KMS-11 (cell line): ENCODE data around the gene ATRX.

Experiments
- H2AFZ ChIP-seq: fragments of 200-600 bp; sonication (generic); 2 replicates; pipeline ENCODE4 v1.6.1; 2016; ENCODE audit warnings: antibody characterized with exemption, mixed run types, low read depth
- H3K27ac ChIP-seq: fragments of 200-600 bp; sonication (generic); 2 replicates; pipeline ENCODE4 v1.6.1; 2016; ENCODE audit warnings: mild to moderate bottlenecking, mixed run types
- H3K27me3 ChIP-seq: fragments of 200-600 bp; sonication (generic); 2 replicates; pipeline ENCODE4 v1.6.1; 2017; ENCODE audit warnings: mild to moderate bottlenecking, low read depth, mixed run types, moderate library complexity; ENCODE audit not compliant: insufficient read depth
- H3K36me3 ChIP-seq: fragments of 200-600 bp; sonication (generic); 2 replicates; pipeline ENCODE4 v1.6.1; 2017; ENCODE audit warnings: mild to moderate bottlenecking, mixed run types; ENCODE audit not compliant: insufficient read depth
- H3K4me1 ChIP-seq: fragments of 200-600 bp; sonication (generic); 2 replicates; pipeline ENCODE4 v1.6.1; 2016; ENCODE audit warnings: mild to moderate bottlenecking, low read depth, mixed run types; ENCODE audit not compliant: poor library complexity, severe bottlenecking
- H3K4me2 ChIP-seq: fragments of 200-600 bp; sonication (generic); 2 replicates; pipeline ENCODE4 v1.7.0; 2016; ENCODE audit warnings: mild to moderate bottlenecking, mixed run types
- H3K4me3 ChIP-seq: fragments of 200-600 bp; sonication (generic); IDR thresholded peaks from 2 replicates; pipeline ENCODE4 v1.6.1; 2017; ENCODE audit warnings: low read depth, low read length, mixed read lengths; ENCODE audit not compliant: insufficient read depth
- H3K79me2 ChIP-seq: fragments of 200-600 bp; sonication (generic); 2 replicates; pipeline ENCODE4 v1.6.1; 2016; ENCODE audit warnings: low read depth, mixed run types; ENCODE audit not compliant: insufficient read depth
- H3K9ac ChIP-seq: fragments of 200-600 bp; sonication (generic); 2 replicates; pipeline ENCODE4 v1.6.1; 2016; ENCODE audit warnings: mild to moderate bottlenecking, mixed run types
- H4K20me1 ChIP-seq: fragments of 200-600 bp; sonication (generic); 2 replicates; pipeline ENCODE4 v1.6.1; 2016; ENCODE audit warnings: mild to moderate bottlenecking, mixed run types; ENCODE audit not compliant: insufficient read depth
- TF ChIP-seq, protein P1 (sequence below): fragments of 200-600 bp; sonication (generic); conservative IDR thresholded peaks from 2 replicates; pipeline ENCODE4 v1.6.1; 2017; ENCODE audit warnings: low read depth, mild to moderate bottlenecking, antibody characterized with exemption, low read length, moderate library complexity, mixed read lengths

ATRX gene

DNA sequence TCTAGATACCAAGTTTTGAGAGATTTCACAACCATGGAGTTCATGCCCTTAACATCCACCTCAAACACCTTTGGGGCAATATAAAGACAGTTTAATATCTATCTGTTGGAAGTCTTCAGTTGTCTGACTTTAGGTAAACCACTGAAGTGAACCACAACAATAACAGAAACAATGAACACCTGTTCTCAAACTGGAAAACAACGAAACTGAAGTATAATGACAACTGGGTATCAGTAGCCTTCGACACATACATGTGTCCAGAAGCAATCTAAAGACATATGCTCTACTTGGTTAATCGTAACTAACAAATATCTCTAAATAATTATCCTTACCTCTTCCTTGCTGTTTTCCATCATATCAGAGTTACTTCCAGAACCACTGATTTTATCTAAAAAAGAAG is 87.8 kb downstream of the ATRX start:
- peak overlapping the region; percentile 75 for H3K4me2 ChIP-seq
- H3K4me1 ChIP-seq = peaks cover 82% of the 10 kb centered on the region
- TF ChIP-seq, protein P1, sequence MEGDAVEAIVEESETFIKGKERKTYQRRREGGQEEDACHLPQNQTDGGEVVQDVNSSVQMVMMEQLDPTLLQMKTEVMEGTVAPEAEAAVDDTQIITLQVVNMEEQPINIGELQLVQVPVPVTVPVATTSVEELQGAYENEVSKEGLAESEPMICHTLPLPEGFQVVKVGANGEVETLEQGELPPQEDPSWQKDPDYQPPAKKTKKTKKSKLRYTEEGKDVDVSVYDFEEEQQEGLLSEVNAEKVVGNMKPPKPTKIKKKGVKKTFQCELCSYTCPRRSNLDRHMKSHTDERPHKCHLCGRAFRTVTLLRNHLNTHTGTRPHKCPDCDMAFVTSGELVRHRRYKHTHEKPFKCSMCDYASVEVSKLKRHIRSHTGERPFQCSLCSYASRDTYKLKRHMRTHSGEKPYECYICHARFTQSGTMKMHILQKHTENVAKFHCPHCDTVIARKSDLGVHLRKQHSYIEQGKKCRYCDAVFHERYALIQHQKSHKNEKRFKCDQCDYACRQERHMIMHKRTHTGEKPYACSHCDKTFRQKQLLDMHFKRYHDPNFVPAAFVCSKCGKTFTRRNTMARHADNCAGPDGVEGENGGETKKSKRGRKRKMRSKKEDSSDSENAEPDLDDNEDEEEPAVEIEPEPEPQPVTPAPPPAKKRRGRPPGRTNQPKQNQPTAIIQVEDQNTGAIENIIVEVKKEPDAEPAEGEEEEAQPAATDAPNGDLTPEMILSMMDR = no peak
- no peak overlapping the region for H3K4me3 ChIP-seq
- no peaks in the 10 kb centered on the region for H3K36me3 ChIP-seq
- no peak overlapping the region for H2AFZ ChIP-seq
- H3K27ac ChIP-seq = peak overlapping the region; percentile 65; the same call in 1 of the 2 replicates
- no peak overlapping the region; the same call in 1 of the 2 replicates for H3K9ac ChIP-seq
- H3K27me3 ChIP-seq = no peaks in the 10 kb centered on the region
- peaks cover 36% of the 10 kb centered on the region for H3K79me2 ChIP-seq
- no peaks in the 10 kb centered on the region for H4K20me1 ChIP-seq

DNA sequence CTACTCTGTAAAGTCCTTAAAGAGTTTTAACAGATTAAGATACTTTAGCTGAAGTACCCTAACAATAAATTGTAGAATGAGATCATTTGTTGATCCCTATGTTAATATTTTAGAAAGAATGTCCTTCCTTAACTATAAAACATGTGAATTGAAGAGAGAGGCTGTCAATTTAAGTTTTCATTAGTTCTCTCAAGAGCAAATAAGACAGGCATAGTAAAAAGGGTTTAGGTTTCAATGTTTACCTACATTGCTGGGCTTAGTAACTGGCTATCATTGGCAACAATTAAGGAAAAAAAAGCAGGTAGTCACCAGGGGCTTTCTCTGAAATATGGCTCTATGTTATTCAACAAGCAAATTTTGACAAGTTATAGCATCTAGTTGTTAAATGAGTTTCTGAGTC is 91.5 kb downstream of the ATRX start:
- Histone ChIP-seq H3K4me2 (peak overlapping the region; percentile 86), H3K36me3 (no peaks in the 10 kb centered on the region), H3K27ac (peak overlapping the region; percentile 60; the same call in 1 of the 2 replicates)

DNA sequence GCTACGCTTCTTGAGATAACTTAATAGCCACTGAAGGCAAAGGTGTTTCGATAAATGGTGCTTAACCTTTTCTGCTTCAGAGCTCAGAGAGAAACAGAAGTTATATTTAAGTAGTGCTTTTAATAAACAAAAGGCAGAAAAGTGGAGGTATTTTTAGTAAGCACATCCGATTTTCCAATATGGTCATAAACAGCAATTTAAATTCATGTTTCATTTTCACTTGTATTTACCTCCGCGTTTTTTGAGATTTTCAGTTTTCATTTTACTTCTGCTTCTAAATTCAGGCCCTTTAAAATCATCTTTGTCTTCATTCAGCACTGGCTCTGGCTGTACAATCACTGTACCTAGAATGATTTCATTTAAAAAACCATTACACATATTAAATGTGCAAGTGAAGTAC is 92.4 kb downstream of the ATRX start:
- peak overlapping the region; percentile 12; the same call in 1 of the 2 replicates for H3K9ac ChIP-seq
- H2AFZ ChIP-seq = no peak overlapping the region
- peaks cover 20% of the 10 kb centered on the region for H3K79me2 ChIP-seq
- peak overlapping the region; percentile 60 for H3K27ac ChIP-seq
- no peaks in the 10 kb centered on the region for H4K20me1 ChIP-seq
- peaks cover 55% of the 10 kb centered on the region for H3K4me1 ChIP-seq
- H3K4me3 ChIP-seq = no peak overlapping the region
- TF ChIP-seq, protein P1 = no peak
- no peaks in the 10 kb centered on the region for H3K36me3 ChIP-seq
- H3K27me3 ChIP-seq = no peaks in the 10 kb centered on the region
- peak overlapping the region; percentile 86 for H3K4me2 ChIP-seq

More for the DNA sequence above, 91.5 kb downstream of the ATRX start:
- Histone ChIP-seq H4K20me1 (no peaks in the 10 kb centered on the region), H2AFZ (no peak overlapping the region), H3K4me1 (peaks cover 64% of the 10 kb centered on the region), H3K9ac (no peak overlapping the region), H3K4me3 (no peak overlapping the region), H3K27me3 (no peaks in the 10 kb centered on the region), H3K79me2 (peaks cover 27% of the 10 kb centered on the region)
- TF ChIP-seq, protein P1 = no peak

DNA sequence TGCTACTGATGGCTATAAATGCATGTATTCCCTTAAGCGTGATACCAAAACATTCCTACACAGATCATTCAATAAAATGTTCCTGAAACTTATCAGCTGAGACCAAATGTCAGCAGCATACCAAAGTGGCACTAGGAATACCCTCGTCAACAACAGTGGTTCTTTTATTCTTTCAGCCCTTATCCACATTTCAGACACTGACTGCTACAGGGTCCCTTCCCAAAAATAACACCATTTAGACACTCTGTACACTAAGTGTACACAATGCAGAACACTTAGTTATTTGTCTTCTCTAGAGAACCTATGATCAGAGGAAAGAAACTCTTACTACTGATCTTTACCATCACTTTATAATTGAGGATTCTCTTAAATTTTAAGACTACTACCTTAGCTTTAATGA is 94.1 kb downstream of the ATRX start:
- Histone ChIP-seq H4K20me1 (no peaks in the 10 kb centered on the region), H3K79me2 (peaks cover 19% of the 10 kb centered on the region), H3K36me3 (no peaks in the 10 kb centered on the region), H2AFZ (no peak overlapping the region), H3K27ac (no peak overlapping the region), H3K9ac (no peak overlapping the region), H3K4me3 (no peak overlapping the region), H3K4me2 (no peak overlapping the region), H3K4me1 (peaks cover 38% of the 10 kb centered on the region), H3K27me3 (no peaks in the 10 kb centered on the region)
- TF ChIP-seq, protein P1 = no peak
